Sigmoid colon (tissue), 4 donors: ENCODE results near the gene DDR2.
"Not testable (repeated sequence)": the region's sequence is repeated elsewhere in the genome, so short reads cannot be mapped to it uniquely, and the experiment has no call there.

Source experiments
- CTCF ChIP-seq, 4 experiments: fragments of 450-650 bp in 3 of 4; fragments of 200-600 bp in 1 of 4; IDR thresholded peaks; one replicate each; pipeline ENCODE4 v1.5.1; 2016 to 2019; ENCODE audit warnings: antibody characterized with exemption in 4 of 4, mild to moderate bottlenecking in 3 of 4, moderate library complexity in 2 of 4
- EP300 ChIP-seq, 4 donors: sonication (generic); formaldehyde crosslinking; IDR thresholded peaks; one replicate each; pipeline ENCODE4 v1.6.1; 2017; ENCODE audit warnings: antibody characterized with exemption in 4 of 4
- POLR2A ChIP-seq, 2 donors: fragments of 450-650 bp; IDR thresholded peaks; one replicate each; pipeline ENCODE4 v1.6.1; 2016; ENCODE audit warnings: antibody characterized with exemption in 2 of 2, mild to moderate bottlenecking in 2 of 2, moderate library complexity in 2 of 2
- POLR2AphosphoS5 ChIP-seq, 4 donors: sonication (generic); formaldehyde crosslinking; IDR thresholded peaks; one replicate each; pipeline ENCODE4 v1.6.1; 2017; ENCODE audit warnings: antibody characterized with exemption in 4 of 4

GRCh38 chr1:162746264-162746942, 114.1 kb downstream of the DDR2 start:
- not testable (repeated sequence) for TF ChIP-seq EP300, POLR2A, CTCF, POLR2AphosphoS5 (IDR thresholded peaks at IDR 0.05)
